Gastrocnemius medialis (tissue), 4 donors: ENCODE results near the gene CDK5RAP3.

Experiments
- POLR2A ChIP-seq, 2 donors: fragments of 450-650 bp; IDR thresholded peaks; one replicate each; pipeline ENCODE4 v1.6.1; 2017; ENCODE audit warnings: antibody characterized with exemption in 2 of 2, mild to moderate bottlenecking in 2 of 2, moderate library complexity in 2 of 2
- TF ChIP-seq, protein P1 (sequence below), 5 experiments: fragments of 450-650 bp in 3 of 5; fragments of 200-600 bp in 2 of 5; sonication (generic) in 2 of 5; IDR thresholded peaks in 4 of 5; conservative IDR thresholded peaks in 1 of 5; 1 replicate in 4 of 5; 2 replicates in 1 of 5; pipeline ENCODE4 v1.5.1; 2016 to 2019; ENCODE audit warnings: antibody characterized with exemption in 5 of 5, mild to moderate bottlenecking in 3 of 5, moderate library complexity in 3 of 5

- TF ChIP-seq, protein P1, sequence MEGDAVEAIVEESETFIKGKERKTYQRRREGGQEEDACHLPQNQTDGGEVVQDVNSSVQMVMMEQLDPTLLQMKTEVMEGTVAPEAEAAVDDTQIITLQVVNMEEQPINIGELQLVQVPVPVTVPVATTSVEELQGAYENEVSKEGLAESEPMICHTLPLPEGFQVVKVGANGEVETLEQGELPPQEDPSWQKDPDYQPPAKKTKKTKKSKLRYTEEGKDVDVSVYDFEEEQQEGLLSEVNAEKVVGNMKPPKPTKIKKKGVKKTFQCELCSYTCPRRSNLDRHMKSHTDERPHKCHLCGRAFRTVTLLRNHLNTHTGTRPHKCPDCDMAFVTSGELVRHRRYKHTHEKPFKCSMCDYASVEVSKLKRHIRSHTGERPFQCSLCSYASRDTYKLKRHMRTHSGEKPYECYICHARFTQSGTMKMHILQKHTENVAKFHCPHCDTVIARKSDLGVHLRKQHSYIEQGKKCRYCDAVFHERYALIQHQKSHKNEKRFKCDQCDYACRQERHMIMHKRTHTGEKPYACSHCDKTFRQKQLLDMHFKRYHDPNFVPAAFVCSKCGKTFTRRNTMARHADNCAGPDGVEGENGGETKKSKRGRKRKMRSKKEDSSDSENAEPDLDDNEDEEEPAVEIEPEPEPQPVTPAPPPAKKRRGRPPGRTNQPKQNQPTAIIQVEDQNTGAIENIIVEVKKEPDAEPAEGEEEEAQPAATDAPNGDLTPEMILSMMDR (IDR thresholded peaks at IDR 0.05 in 4 of 5, conservative IDR thresholded peaks at IDR 0.05 in 1 of 5) = no peak
- TF ChIP-seq POLR2A (IDR thresholded peaks at IDR 0.05) = no peak
Observed at GRCh38 chr17:48001197-48001596, 30.3 kb downstream of the CDK5RAP3 start.
